Kidney (tissue), 14 donors: ENCODE measurements around the gene PHF23. TPM values are rescaled to one million over a fixed set of nuclear protein-coding genes. Genes with fewer than 3 reads are reported as not detected.

ENCODE experiments used
- DNase-seq, 5 donors: peaks; one replicate each; pipeline ENCODE4 v3.0.0-alpha.2; 2013 to 2020
- FAIRE-seq: peaks from 2 replicates; lab custom pipeline; 2012; peaks lifted over from hg19 to GRCh38; lab: Jason Lieb, UNC
- H3K27ac ChIP-seq, 2 donors: one replicate each; pipeline ENCODE4 v1.7.0; 2013; ENCODE audit warnings: low read depth in 2 of 2, low read length in 2 of 2, inconsistent platforms in 1 of 2
- H3K27me3 ChIP-seq: one replicate; pipeline ENCODE4 v1.7.1; 2013; ENCODE audit warnings: low read length, inconsistent platforms; ENCODE audit not compliant: control insufficient read depth, insufficient read depth
- H3K36me3 ChIP-seq, 3 donors: one replicate each; pipeline versions ENCODE4 v1.7.0 to v1.7.1; 2013; ENCODE audit warnings: low read length in 3 of 3, control low read depth in 1 of 3, inconsistent platforms in 1 of 3; ENCODE audit not compliant: insufficient read depth in 3 of 3, control insufficient read depth in 2 of 3
- H3K4me1 ChIP-seq, 3 donors: one replicate each; pipeline versions ENCODE4 v1.7.0 to v1.7.1; 2013; ENCODE audit warnings: low read length in 3 of 3, inconsistent platforms in 1 of 3, low read depth in 1 of 3; ENCODE audit not compliant: control insufficient read depth in 2 of 3, insufficient read depth in 2 of 3
- H3K4me3 ChIP-seq, 3 donors: one replicate each; pipeline versions ENCODE4 v1.7.0 to v1.8.1; 2013; ENCODE audit warnings: low read length in 3 of 3, control low read depth in 1 of 3, inconsistent platforms in 1 of 3
- H3K9ac ChIP-seq, 3 donors: one replicate each; pipeline versions ENCODE4 v1.7.0 to v1.7.1; 2013; ENCODE audit warnings: low read length in 3 of 3, control low read depth in 1 of 3, inconsistent platforms in 1 of 3
- H3K9me3 ChIP-seq, 3 donors: one replicate each; pipeline versions ENCODE4 v1.7.0 to v1.7.1; 2013; ENCODE audit warnings: low read length in 3 of 3, control low read depth in 1 of 3, inconsistent platforms in 1 of 3; ENCODE audit not compliant: control insufficient read depth in 2 of 3, insufficient read depth in 1 of 3
- intact Hi-C: fragments of 100-400 bp; cut with DNase I; formaldehyde crosslinking; loops from one replicate; pipeline ENCODE4 v1.11.1; 2022
- polyA plus RNA-seq: library from polyadenylated mRNA; stranded (reverse); fragments of 350-450 nt; fragmentation: Illumina TruSeq; extraction: RNeasy Lipid Tissue Mini Kit (QIAGEN cat#74804); gene quantifications from one replicate; pipeline ENCODE4 v1.2.3, GENCODE V29; 2014; ENCODE audit warnings: low read depth, low replicate concordance; ENCODE audit not compliant: insufficient read depth
- total RNA-seq: library from RNA; stranded (reverse); fragmentation: NEBNext Ultra II Directional; extraction: Animal tissue kit (Norgen Biotek cat#: 25700); gene quantifications from one replicate; pipeline ENCODE4 v1.2.1, GENCODE V29; 2021
- TF ChIP-seq, protein P1 (sequence below): IDR thresholded peaks from 3 replicates; pipeline ENCODE4 v1.5.1; 2012; ENCODE audit warnings: mild to moderate bottlenecking, moderate library complexity, borderline replicate concordance; ENCODE audit not compliant: insufficient read depth; ENCODE audit errors: extremely low read depth
- donor health status: control.
- donor health status: control.
- donor health status: control.
- donor health status: control.
- donor health status: control.
- donor health status: DM: yes; HTN: yes; CAD: no.
- donor health status: Normal renal cell carcinoma (clear cell type).

Gene PHF23
- total and polyA plus RNA-seq, 2 donors from 2014 or later: 28.1 to 48.5 TPM

DNA sequence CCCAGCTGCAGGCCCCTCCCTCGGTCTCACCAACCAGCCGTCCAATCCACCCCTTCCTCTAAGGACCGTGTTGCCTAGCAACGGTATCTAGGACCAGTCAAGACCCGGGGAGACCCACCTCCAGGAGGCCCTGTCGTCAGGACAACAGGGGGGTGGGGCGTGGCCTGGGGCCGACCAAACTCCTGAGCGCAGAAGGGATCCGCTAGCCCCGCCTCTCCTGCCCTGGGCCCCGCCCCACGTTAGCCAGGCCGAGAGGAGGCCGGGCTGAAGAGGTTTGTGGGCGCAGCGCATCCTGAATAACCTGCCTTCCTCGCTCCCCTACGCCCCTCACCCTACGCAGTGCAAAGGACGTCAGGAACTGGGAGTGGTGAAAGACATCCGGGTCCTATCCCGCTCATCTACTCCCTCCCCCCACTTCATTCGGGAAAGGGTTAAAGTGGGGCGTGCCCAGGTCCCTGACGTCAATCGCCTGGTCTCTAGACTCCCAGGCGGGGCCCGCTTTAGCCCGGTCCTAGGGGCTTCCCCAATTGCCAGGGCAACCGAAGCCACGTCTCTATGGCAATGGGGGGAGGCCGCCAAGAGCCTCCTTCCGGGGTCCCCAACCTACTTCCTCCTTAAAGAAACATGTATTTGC lies 34.3 kb downstream of the PHF23 start:
- H3K4me1 ChIP-seq: no peaks in the 10 kb centered on the region
- peaks cover 0 to 9% (median 0%) of the 10 kb centered on the region in 3 donors for H3K36me3 ChIP-seq
- no peaks in the 10 kb centered on the region for H3K27me3 ChIP-seq
- peak overlapping the region; percentile 52 to 67 (median 58) for H3K4me3 ChIP-seq
- TF ChIP-seq, protein P1, sequence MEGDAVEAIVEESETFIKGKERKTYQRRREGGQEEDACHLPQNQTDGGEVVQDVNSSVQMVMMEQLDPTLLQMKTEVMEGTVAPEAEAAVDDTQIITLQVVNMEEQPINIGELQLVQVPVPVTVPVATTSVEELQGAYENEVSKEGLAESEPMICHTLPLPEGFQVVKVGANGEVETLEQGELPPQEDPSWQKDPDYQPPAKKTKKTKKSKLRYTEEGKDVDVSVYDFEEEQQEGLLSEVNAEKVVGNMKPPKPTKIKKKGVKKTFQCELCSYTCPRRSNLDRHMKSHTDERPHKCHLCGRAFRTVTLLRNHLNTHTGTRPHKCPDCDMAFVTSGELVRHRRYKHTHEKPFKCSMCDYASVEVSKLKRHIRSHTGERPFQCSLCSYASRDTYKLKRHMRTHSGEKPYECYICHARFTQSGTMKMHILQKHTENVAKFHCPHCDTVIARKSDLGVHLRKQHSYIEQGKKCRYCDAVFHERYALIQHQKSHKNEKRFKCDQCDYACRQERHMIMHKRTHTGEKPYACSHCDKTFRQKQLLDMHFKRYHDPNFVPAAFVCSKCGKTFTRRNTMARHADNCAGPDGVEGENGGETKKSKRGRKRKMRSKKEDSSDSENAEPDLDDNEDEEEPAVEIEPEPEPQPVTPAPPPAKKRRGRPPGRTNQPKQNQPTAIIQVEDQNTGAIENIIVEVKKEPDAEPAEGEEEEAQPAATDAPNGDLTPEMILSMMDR: no peak
- peak overlapping the region; percentile 26 to 75 (median 38) for H3K9ac ChIP-seq
- DNase-seq (peak; percentile 91 to 96 (median 95)), FAIRE-seq (no peak)
- intact Hi-C loops: no loop called here
- no peak overlapping the region for H3K27ac ChIP-seq
- H3K9me3 ChIP-seq: no peaks in the 10 kb centered on the region

DNA sequence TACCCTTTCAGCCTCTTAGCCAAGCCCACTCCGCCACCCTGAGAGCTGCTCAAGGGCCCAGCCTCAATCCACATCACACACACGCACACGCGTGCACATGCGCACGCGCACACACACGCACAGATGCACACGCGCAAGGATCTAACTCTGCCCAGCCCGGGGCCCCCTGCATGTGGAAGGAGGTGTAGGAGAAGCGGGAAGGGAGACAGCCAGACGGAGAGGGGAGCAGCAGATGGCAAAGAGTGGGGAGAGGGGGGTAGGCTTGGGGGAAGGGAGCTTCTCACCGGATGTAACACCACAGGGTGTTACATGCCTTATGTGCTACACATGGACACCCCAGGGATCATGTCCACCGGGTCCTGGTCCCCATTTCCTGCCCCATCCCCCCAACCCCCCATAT lies 34.9 kb downstream of the PHF23 start:
- intact Hi-C loops: no loop called here
- DNase-seq: peak in 1 of 5 donors; percentile 82
- H3K4me3 ChIP-seq: peak overlapping the region in 1 of 3 donors; percentile 67

DNA sequence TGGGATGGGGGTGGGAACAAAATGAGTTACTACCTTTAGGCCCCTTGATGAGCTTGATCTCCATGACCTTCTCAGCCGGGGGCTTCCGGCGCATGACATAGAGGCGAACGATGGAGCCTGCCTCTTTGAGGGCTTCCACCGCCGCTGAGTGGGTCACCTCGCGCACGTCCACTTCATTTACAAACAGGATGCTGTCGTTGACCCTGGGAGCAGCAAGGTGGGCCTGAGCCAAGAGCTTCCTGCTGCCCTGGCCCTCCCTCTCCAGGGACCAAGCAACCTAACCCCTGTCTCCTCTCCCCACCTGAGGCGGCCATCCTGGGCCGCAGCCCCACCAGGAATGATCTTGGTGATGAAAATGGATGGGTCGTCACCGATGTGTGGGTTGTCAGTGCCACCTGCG lies 35.9 kb downstream of the PHF23 start:
- FAIRE-seq (no peak), DNase-seq (peak in 1 of 5 donors; percentile 51)
- Histone ChIP-seq H3K9ac (no peak overlapping the region), H3K9me3 (no peaks in the 10 kb centered on the region), H3K27me3 (no peaks in the 10 kb centered on the region), H3K36me3 (peaks cover 0 to 9% (median 0%) of the 10 kb centered on the region in 3 donors), H3K4me1 (no peaks in the 10 kb centered on the region), H3K27ac (no peak overlapping the region), H3K4me3 (no peak overlapping the region)
- TF ChIP-seq, protein P1: no peak
- intact Hi-C loops: no loop called here

More for the DNA sequence above, 34.9 kb downstream of the PHF23 start:
- Histone ChIP-seq H3K9me3 (no peaks in the 10 kb centered on the region), H3K27ac (no peak overlapping the region), H3K27me3 (no peaks in the 10 kb centered on the region), H3K4me1 (no peaks in the 10 kb centered on the region), H3K9ac (no peak overlapping the region), H3K36me3 (peaks cover 0 to 9% (median 0%) of the 10 kb centered on the region in 3 donors)
- no peak for FAIRE-seq
- TF ChIP-seq, protein P1: no peak
